Kidney tubule cell (primary cell): ENCODE data around the gene HOXC5.

ENCODE experiments used
- DNase-seq: peaks from one replicate; pipeline ENCODE4 v3.0.0-alpha.2; 2018; ENCODE audit warnings: low spot score

The HOXC5 gene

DNA sequence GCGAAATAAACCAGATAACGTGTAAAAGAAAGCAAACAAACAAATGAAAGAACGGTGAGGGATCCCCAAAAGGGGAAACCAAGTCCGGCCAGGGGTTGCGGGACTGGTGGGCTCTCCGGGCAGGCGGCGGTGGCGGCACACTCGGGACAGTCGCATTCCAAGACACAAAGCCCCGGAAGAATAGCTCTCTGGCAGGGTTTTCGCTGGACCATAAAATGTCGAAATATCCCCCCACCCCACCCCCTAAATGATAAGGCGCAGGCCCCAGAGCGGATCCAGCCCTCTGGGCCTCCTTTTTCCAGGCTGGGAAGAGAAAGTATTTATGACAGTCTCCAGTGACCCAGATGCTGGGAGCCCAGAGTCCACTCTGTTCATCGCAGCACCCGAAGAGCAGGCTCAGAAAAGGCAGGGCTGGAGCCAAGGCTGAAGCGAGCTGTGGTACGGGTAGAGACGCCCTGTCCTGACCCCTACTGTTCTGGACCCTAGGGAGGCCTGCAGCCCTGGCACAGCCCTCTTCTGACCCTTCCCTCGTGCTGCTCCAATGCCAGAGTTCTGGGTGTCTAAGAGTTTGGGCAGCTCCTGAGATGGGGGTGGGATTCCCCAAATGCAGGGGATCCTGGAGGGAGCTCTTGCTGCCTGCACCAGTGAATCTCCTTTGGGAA is 26.2 kb upstream of the HOXC5 start:
- DNase-seq = no peak

GRCh38 chr12:54007538-54008259 is 25.2 kb upstream of the HOXC5 start:
- no peak for DNase-seq

DNA sequence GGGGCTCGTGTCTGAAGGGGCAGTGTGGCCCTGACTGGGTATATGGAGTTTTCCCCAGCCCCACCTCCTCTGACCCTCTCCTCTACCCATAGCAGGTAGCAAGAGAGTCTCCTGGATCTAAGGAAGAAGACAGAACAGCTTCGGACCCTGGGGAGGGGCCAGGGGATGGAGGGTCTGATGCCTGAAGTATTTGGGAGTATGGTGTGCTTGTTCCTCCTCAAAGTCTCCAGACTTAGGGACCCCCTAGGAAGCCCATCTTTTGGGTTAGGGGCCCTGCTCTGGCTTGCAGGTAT is 24.6 kb upstream of the HOXC5 start:
- DNase-seq = no peak

DNA sequence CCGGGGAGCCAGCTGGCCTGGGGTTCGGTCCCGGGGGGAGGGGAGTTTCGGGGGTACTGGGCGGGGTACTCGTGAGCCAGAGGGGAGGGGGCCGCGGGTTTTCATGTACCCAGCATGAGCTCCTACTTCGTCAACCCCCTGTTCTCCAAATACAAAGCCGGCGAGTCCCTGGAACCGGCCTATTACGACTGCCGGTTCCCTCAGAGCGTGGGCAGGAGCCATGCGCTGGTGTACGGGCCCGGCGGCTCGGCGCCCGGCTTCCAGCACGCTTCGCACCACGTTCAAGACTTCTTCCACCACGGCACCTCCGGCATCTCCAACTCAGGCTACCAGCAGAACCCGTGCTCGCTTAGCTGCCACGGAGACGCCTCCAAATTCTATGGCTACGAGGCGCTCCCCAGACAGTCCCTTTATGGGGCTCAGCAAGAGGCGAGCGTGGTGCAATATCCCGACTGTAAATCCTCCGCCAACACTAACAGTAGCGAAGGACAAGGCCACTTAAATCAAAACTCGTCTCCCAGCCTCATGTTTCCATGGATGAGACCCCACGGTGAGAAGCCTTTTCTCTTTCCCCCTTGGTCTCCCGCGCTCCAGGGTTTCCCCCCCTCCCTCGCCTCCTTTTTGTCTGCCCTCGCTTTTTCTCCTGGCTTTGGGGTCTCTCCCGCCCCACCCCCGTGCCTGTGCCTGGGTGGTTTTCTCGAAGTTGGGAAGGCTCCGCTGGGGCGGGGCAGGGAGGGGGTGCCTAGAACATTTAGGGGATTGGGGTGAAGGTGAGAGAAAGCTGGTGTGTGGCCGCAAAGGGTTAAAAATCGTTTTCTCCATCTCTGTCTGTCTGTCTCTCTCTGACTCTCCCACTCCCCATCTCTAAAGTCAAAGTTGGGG is 23.4 kb upstream of the HOXC5 start:
- peak; percentile 44 for DNase-seq

DNA sequence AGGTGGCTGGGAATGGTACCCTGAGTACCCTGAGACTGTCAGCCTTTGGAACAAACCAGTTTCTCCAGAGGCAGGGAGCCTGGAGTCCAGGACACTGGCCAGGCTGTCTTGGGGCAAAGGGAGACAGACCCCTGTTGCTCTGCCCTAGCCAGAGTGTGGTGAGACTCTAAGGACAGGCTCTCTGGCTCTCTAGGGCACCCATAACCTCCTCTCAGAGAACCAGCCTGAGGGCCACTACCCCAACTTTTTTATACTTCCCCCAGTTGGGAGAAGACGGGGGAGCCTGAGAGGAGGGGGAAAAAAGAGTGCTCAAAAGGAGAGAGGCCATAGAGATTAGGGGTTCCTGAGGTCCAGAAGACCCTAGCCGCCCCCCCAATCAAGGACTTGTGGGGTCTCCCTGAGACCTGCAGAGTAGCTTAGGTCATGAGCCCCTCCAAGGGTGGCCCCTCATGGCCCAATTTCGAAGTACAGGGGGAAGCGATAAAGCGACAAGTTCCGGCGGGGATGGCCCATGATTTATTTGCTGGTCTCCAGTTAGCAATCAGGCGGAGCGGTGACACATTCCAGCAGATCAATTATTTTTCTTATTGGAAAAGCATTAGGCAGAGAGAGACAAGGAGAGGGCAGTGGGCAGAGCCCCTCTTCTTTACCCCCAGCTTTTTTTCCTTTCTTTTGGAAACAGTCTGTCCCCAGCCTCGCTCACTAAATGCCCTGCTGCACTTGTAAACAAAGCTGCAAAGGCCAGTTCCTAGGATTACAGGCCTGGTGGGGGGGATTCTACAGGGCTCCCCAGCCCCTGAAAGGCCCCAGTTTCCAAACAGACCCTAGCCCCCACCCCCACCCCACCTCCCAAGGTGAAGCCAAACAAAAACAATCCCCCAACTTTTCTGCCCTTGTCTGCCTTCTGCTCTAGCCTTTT is 22.5 kb upstream of the HOXC5 start:
- DNase-seq = no peak

GRCh38 chr12:54010972-54011664 is 21.7 kb upstream of the HOXC5 start:
- DNase-seq = no peak

- no peak for DNase-seq
Measured at GRCh38 chr12:54011665-54012532, 21.0 kb upstream of the HOXC5 start.

GRCh38 chr12:54012631-54013409 is 20.0 kb upstream of the HOXC5 start:
- no peak for DNase-seq

GRCh38 chr12:54014377-54015017 is 18.4 kb upstream of the HOXC5 start:
- DNase-seq = no peak

DNA sequence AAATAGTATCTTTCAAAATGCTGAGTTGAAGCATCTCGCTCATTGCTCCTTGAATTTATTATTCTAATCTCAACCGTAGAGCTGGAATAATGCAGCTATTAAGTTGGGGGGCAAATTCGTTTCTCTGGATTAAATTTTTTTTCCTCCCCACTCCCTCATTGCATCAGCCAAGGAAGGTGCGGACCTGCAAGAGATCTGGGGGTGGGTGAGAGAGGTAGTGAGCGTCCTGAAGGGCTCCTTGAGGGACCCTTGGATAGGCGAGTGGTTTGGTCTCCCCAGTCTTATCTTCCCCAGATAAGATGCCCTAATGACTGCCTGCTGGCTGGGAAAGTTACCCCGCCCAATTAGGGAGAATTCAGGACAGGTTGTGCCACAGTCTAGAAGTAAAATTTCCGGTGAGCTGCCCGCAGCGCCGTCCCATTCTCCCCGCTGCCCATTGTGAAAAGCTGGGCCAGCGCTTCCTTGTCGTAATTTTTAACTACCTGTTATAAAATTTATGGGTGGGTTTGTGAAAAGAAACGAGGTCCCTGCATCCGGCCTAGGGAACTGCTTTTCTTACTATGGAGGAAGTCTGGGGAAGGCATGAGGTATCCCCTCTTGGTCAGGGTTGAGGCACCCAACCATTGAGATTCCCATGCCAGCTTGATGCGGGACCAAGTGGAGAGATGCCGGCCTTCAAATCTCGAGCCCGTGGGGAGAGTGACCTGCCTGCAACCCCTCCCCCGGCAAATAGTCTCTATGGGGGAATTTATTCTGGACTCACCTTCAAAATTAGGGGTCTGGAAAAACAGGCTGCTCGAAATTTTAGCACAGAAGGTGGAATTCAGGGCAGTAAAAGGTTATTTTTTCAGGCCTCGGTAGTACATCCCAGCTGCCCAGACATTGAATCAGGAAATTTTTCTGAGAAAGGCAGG is 17.6 kb upstream of the HOXC5 start:
- no peak for DNase-seq

DNA sequence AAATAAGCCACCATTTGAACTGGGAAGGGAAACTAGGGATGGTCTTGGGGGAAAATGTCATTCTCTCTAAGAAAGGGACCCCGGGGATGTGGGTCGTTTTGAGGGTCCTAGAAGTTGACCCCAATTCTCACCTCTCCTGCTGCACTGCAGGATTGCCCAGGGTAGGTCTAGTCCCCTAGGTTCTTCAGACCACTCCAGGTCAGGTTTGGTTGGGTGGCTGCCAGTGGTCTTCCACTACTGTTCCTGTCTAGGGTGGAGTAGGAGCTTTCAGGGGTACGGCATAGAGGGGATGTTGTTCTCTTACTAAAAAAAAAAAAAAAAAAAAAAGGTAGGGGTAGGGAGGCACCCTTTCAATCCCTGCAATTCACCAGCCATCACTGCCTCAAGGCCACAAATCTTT is 16.8 kb upstream of the HOXC5 start:
- no peak for DNase-seq

DNA sequence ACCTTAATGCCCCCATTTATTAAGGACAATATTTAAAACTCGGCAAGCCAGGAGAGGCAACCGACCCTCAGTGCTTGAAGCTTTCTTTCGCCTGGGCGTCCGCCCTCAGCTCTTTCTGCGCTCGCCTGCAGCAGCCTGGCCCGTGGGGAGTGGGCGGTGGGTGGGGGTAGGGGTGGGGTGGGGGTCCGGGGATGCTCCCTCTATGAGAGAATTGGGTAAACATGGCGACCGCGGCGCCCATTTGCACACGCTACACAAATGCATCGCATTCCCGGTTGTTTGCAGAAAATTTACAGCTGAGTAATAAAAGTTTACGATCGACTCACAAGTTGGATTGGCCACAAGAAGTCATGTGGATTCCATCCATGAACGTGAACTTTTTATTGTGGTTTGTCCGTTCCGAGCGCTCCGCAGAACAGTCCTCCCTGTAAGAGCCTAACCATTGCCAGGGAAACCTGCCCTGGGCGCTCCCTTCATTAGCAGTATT is 16.3 kb upstream of the HOXC5 start:
- peak; percentile 85 for DNase-seq

DNA sequence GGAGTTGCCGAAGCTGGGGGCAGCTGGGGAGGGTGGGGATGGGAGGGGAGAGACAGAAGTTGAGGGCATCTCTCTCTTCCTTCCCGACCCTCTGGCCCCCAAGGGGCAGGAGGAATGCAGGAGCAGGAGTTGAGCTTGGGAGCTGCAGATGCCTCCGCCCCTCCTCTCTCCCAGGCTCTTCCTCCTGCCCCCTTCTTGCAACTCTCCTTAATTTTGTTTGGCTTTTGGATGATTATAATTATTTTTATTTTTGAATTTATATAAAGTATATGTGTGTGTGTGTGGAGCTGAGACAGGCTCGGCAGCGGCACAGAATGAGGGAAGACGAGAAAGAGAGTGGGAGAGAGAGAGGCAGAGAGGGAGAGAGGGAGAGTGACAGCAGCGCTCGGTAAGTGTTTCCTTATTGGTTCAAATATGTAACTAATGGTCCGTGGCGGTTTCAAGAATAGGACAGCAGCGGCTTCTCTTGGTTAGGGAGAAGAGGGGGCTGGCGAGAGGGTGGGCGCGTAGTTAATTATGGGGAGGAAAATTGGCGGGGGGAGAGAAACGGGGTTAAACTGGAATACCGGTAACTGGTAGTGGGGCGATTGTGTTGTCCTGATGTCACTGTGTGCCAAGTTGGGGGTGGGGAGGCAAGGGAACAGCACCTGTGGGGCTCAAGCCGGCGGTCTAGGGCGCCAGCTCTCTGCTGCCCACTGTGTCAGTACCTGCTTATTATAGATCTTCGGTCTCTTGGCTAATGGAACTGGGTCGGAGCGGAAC is 15.6 kb upstream of the HOXC5 start:
- DNase-seq = peak; percentile 77

- peak; percentile 97 for DNase-seq
Measured at GRCh38 chr12:54017878-54018467, 14.9 kb upstream of the HOXC5 start.

GRCh38 chr12:54018468-54018984 is 14.3 kb upstream of the HOXC5 start:
- DNase-seq = peak; percentile 68

DNA sequence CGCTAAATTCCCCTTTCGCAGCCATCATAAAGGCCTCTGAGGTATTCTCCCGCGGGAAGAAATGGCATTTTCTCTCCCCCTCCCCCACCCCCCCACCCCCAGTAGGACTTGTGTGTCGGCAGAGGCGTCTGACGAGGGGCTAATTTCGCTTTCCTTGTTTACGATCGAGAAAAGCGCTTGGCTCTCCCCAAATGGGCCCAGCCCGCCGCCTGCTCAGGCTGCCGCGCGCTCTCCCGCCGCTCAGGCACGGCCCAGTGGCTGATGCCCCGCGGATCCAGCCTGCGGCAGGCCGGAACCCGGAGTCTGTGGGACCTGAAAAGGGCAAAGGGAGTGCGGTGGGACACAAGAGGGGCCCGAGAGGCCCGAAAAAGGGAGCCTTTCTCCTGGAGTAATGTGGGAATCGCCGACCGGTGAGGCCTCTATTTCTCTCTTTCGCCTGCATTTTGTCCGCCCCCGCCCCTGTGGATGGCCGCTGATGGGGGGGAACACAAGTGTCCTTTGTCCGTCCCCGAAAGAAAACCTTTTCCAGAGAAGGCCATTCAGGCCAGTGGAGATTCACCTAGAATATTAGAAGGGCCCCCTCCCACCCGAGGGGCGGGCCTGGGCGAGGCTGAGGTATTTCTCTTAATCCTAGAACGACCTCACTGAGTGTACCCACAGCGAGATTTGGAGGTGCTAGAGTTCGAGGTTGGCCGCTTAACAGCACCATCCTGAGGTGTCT is 13.6 kb upstream of the HOXC5 start:
- DNase-seq = peak; percentile 44
